LNCAP (cell line): ENCODE data around the gene CNTN4.

Experiments
- TF ChIP-seq, protein P1 (sequence below): fragments of 450-650 bp; IDR thresholded peaks from 2 replicates; pipeline ENCODE4 v1.5.1; 2017; ENCODE audit warnings: mild to moderate bottlenecking

The CNTN4 gene

DNA sequence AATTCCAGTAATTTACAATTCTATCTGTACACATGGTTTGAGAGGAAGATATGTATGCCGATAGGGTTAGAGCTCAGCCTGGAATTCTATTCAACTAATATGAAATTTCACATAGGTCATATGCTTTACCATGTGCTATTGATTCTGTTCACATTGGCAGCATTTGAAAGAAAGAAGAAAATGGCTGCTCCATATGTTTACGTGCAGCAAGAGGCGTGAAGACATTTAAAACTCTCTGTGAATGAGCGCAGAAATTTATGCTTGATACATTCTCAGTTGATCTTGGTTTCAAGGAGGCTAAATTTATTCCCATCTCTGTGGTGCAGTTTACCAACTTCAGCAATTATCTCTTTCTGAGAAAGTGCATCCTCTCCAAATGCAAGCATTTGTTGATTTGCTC, 478.9 kb downstream of the CNTN4 start:
- TF ChIP-seq, protein P1, sequence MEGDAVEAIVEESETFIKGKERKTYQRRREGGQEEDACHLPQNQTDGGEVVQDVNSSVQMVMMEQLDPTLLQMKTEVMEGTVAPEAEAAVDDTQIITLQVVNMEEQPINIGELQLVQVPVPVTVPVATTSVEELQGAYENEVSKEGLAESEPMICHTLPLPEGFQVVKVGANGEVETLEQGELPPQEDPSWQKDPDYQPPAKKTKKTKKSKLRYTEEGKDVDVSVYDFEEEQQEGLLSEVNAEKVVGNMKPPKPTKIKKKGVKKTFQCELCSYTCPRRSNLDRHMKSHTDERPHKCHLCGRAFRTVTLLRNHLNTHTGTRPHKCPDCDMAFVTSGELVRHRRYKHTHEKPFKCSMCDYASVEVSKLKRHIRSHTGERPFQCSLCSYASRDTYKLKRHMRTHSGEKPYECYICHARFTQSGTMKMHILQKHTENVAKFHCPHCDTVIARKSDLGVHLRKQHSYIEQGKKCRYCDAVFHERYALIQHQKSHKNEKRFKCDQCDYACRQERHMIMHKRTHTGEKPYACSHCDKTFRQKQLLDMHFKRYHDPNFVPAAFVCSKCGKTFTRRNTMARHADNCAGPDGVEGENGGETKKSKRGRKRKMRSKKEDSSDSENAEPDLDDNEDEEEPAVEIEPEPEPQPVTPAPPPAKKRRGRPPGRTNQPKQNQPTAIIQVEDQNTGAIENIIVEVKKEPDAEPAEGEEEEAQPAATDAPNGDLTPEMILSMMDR, result no peak

DNA sequence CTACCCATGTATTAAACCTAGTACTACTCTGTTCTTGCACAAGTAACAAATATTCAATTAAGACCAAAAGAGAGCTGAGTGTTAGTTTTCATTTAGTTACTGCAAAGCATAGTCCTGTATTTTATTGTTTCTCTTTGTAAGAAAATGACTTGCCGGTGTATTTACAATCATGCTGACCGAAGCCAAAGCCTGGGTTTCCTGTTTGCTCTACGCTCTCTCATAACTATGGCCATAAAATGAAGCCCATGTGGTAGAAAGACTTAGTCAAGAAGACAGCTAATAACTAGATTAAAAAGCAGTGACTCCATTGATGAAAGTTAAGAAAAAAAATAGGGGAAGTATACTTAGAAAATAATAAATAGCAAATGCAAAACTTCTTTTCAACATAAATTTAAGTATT, 479.9 kb downstream of the CNTN4 start:
- TF ChIP-seq, protein P1, result no peak

DNA sequence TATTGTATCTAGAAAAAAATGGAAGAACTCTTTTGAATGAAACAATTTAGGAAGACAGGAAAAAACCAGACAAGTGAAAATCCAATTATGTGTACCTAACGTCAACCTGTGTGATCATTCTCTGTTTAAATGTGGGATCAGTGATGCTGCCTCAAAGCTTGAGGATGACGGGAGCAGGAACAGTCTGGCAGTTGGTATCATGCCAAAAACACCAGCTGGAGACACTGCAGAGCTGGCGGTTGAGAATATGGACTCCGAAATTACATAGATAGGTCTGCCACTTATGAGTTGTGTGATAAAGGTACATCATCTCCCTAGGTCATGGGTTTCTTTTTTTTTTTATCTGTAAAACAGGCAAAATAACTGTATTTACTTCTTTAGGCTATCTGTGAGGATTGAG, 480.5 kb downstream of the CNTN4 start:
- TF ChIP-seq, protein P1, result no peak

DNA sequence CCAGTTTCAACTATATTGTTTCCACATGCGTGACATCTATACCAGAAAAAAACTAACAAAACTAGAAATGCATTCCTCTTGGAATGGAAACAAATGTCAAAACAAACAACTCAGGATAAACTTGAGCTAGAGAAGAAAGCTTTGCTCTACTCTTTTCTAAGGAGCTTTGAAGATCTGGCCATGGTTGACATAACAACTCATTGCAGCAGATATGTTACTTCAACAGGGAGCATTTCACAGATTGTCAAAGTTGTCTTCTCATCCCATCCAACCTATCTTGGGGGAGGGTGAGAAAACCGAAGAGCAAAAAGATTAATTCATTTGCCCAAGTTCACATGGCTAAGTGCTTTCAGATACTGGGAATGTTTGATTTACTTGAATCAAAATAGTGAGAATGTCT, 484.4 kb downstream of the CNTN4 start:
- TF ChIP-seq, protein P1, result no peak

DNA sequence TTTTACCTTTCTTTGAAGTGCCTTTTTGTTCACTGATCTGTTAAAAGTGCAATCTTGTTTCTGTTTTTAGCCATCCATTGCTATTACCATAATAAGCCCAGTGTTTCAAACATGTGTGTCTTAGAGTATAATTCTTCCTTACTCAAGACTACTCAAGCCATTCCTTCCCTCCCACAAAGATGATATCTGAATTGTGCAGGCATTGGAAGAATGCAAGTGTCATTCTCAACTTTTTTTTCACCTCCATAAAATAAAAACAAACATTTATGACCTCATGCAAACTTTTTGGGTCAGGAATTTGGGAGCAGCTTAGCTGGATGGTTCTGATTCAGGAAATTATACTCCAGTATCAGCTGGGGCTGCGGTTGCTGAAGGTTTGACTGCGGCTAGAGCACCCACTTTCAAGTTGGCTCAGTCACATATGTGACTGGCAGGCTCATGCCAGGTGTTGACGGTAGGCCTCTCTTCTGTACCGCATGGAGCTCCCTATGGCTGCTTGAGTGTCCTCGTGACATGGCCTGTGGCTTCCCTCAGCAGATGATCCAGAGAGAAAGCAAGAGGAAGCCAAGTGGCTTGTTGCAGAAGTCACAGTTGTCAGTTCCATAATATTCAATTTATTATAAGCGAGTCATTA, 490.8 kb downstream of the CNTN4 start:
- TF ChIP-seq, protein P1, result no peak

DNA sequence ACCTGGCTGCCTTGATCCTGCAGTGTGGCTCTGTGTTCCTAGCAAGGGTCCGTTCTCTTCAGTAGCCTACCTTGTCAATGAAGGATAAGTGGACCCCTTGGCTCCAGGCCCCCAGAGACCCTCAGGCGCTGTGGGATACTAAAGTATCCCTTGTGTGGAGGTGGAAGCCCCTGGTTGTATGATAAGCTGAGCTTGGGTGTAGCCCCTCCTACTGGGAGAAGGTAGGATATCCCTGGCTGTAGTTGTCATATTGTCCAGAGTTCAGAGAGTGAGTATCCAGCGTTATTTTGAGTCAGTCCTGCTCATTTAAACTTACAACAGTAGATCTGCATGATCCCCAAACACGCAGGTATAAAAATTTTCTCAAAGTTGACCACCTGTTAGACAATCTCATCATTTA, 496.8 kb downstream of the CNTN4 start:
- TF ChIP-seq, protein P1, result no peak

DNA sequence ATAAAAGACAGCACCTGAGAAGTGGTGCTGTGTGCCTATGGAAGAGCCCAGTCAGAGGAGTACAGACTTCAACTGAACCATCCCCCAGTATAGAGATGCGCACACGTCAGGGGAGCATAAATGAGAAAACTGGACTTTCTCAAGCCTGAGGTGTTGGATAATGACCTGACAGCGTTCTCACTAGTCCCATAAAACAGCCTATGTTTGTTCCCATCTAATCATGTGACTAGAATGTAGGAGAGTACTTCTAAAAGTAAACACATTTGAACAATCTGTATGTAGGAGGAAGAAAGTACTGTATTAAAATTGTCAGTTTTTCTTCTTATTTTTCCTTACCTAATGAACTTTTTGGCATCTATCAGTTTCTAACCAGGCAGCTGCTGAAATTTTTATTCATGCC, 498.9 kb downstream of the CNTN4 start:
- TF ChIP-seq, protein P1, result no peak

DNA sequence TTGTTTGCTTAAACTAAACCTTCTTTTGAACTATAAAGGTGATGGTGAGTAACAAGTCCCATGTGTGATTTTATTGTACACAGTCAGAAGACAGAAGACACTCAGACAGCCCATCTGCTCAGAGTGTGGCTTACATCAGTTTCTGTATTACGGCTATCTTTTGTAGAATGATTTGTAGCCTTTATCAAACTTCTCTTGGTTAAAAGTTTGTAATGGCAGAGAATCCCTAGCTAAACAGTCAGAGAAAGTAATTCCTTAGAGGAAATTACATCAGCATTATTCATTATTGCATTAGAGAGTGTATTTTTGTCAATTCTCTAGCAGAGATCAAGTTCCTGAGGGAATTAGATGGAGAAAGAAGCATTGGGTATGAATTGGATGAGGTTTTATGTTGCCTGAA, 500.8 kb downstream of the CNTN4 start:
- TF ChIP-seq, protein P1, result no peak
